GM10266 (cell line): ENCODE measurements around the gene ACCSL.

Experiments used
- DNase-seq: peaks from one replicate; pipeline ENCODE4 v3.0.0; 2012; ENCODE audit errors: extremely low spot score
- TF ChIP-seq, protein P1 (sequence below): IDR thresholded peaks from 2 replicates; pipeline ENCODE4 v1.5.1; 2012; ENCODE audit warnings: mild to moderate bottlenecking, low read depth; ENCODE audit not compliant: control insufficient read depth, insufficient read depth; ENCODE audit errors: missing control alignments

Gene ACCSL

DNA sequence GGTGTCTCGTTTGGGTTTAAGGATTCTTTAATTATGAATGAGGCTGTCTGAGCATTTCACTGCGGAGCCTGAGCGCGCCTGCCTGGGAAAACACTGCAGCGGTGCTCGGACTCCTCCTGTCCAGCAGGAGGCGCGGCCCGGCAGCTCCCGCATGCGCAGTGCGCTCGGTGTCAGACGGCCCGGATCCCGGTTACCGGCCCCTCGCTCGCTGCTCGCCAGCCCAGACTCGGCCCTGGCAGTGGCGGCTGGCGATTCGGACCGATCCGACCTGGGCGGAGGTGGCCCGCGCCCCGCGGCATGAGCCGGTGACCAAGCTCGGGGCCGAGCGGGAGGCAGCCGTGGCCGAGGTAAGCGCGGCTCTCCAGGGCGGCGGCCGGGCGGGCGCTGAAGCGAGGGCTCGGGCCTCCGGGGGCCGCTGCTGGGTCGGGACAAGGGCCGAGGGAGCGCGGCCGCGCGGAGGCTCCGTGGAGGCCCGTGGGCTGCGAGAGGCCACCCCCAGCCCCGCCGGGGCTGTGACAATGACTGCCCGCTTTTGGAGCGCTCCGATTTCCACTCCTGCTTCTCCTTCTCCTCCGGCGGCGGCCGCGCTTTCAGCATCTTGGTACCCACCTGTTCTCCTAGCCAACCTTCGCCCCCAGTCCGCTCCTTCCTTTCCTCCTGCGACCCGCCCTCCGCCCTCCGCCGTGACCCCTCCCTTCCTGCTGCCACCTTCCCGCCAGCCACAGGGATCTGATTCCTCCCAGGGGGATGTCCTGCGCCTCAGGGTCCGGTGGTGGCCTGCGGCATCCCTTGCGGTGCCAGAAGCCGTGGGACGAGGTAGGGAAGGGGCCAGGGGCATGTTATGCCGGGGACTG is 48.0 kb downstream of the ACCSL start, which contains the start of gene EXT2:
EXT2 (plus strand) TSS at position 173 of the 854 bp plus-strand sequence. CDS start 12,035 bp downstream, outside the sequence.
- TF ChIP-seq, protein P1, sequence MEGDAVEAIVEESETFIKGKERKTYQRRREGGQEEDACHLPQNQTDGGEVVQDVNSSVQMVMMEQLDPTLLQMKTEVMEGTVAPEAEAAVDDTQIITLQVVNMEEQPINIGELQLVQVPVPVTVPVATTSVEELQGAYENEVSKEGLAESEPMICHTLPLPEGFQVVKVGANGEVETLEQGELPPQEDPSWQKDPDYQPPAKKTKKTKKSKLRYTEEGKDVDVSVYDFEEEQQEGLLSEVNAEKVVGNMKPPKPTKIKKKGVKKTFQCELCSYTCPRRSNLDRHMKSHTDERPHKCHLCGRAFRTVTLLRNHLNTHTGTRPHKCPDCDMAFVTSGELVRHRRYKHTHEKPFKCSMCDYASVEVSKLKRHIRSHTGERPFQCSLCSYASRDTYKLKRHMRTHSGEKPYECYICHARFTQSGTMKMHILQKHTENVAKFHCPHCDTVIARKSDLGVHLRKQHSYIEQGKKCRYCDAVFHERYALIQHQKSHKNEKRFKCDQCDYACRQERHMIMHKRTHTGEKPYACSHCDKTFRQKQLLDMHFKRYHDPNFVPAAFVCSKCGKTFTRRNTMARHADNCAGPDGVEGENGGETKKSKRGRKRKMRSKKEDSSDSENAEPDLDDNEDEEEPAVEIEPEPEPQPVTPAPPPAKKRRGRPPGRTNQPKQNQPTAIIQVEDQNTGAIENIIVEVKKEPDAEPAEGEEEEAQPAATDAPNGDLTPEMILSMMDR: peak; percentile 94

DNA sequence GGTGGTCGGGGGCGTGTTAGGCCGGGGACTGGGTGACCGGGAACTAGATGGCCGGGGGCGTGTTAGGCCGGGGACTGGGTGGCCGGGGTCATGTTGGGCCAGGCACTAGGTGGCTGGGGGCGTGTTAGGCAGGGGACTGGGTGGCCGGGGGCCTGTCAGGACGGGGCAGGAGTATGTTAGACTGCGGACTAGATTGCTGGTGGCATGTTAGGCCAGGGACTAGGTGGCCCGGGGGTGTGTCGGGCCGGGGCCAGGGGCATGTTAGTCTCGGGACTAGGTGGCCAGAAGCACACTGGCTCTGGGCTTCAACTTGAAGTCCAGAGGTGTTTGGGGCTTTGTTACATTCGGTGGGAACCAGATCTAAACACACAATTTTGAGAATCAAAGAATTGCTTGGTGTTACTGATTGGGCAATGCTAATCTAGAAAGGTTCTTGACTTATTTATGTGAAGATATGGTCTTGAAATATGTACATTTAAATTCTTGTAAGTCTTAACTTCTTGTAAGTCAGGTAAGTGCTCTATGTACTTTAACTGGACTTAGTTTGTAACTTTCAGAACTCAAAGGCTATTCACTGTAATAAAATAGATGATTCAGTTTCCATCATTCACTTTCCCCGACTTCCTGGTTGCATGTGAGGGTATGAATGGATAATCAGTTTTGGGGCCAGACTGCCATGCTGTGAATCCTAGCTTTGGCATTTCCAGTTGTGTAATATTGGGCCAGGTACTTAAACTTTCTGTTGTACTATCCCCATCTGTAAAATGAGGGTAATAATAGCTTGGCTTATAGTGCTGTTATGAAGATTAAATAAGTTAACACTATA is 48.8 kb downstream of the ACCSL start:
- peak; percentile 22 for DNase-seq

More for the DNA sequence above, 48.0 kb downstream of the ACCSL start, which contains the start of gene EXT2:
- peak; percentile 95 for DNase-seq

DNA sequence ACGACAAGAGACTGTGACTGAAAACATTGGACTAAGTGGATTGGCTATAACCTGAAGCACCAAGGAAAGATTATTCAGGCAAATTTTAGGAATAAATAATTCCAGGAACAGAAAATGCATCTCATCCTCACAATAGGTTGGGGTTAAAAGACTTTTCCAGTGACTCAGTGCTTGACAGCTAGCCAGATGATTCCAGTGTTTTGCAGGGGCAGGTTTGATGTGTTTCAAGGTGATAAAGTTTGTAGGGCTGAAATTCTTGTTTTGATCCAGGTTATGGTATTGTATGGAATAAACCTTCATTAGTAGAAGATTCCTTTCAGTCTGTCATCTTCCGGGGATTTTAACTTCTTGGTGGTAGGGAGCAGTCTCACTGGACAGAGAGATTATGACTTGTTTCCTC is 50.0 kb downstream of the ACCSL start:
- TF ChIP-seq, protein P1: no peak
- no peak for DNase-seq

More for the DNA sequence above, 48.8 kb downstream of the ACCSL start:
- TF ChIP-seq, protein P1: no peak

DNA sequence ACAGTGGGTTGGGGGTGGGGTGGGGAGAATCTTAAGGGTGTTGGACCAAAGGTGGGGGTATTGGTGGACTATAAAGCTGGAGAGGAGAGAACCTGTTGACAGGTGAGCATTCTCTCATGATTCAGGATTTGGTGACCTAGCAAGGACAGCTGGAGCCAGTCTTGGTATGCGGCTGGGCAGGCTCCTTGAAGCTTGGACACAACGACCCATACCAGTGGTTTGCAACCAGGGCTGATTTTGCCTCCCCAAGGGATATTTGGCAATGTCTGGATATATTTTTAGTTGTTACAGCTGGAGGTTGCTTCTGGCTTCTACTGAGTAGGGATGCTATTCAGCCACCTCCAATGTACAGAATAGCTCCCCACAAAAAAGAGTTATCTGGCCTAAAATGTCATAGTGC is 53.3 kb downstream of the ACCSL start:
- TF ChIP-seq, protein P1: no peak
- no peak for DNase-seq

DNA sequence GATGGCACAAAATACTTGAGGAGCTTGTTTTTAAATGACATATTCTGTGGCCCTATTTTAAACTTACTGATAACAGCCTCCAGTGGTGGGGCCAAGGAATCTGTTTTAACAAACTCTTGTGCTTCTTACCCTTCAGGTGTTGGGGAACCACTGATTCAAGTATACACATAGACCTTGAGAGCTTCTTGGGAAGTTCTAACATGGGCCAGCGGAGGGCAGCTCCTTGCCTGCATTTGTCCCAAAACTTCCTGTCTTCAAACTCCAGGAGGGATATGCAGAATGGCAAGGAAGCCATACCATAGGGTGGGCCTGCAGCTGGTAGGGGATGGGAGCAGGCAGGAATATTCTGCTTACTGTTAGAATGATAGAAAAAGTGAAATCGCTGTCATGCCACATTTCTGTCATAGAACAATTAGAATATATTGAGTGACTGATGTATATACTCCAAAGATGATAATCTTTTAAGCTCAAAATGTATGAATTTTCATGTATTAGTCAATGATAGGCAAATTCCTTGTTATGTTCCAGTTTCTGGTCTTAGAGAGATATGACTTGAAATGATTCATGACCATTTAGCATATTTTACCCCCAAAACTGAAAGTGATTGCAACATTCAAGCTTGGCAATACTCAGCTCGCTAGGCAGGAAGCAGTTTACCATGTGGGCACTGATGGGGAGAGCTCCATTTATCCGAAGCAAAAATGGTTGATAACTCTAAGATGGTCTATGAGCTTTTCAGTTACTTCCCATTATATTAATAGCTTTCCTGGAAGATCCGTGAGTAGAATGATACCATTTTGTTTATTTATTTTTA is 56.9 kb downstream of the ACCSL start:
- DNase-seq: no peak
- TF ChIP-seq, protein P1: no peak

DNA sequence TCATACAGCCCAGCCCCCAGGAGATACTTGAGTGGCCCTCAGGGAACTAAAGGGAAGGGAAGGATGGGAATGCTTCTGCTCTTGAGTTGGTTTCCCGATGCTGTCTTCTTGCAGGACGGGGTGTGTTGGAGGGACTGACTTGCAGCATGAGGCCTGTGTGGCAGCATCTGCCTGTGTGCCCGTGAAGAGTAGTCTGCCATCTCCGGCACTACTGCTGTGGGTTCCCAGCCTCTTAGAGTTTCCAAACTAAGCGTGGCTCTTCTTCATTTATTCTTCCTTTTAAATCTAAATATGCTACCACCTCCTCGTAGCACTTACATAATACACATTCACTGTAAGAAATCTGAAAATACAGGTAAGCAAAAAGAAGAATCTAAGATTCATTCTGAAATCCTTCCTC is 60.5 kb downstream of the ACCSL start:
- TF ChIP-seq, protein P1: no peak
- no peak for DNase-seq
